Measurements from ENCODE around the gene CBARP. TPM values are rescaled to one million over a fixed set of nuclear protein-coding genes. Genes with fewer than 3 reads are reported as not detected.

The CBARP gene
- total RNA-seq, 1 experiment from 2014 or later, result 28.4 TPM

GRCh38 chr19:1218751-1219567 lies 18.8 kb downstream of the CBARP start:
- Histone ChIP-seq H3K14ac (ENCODE audit: insufficient read depth, low read length) (no peak overlapping the region), H3K27me3 (ENCODE audit: insufficient read depth, low read length) (no peaks in the 10 kb centered on the region), H3K23ac (ENCODE audit: insufficient read length, low read depth, low read length) (no peak overlapping the region), H3K23me2 (ENCODE audit: insufficient read length, low read depth, low read length, poor library complexity, severe bottlenecking) (no peaks in the 10 kb centered on the region), H3T11ph (ENCODE audit: low read length) (no peak overlapping the region), H3K9me3 (ENCODE audit: control insufficient read depth, low read depth, low read length) (no peaks in the 10 kb centered on the region), H3K27ac (ENCODE audit: insufficient read length, low read depth, low read length) (no peak overlapping the region), H3K18ac (ENCODE audit: insufficient read length, low read depth, low read length) (no peak overlapping the region), H4K8ac (replicated peaks; ENCODE audit: insufficient read length, low read depth, low read length) (no peak overlapping the region), H3K79me2 (ENCODE audit: insufficient read depth, low read length) (peaks cover 10% of the 10 kb centered on the region; the same call in 1 of the 2 replicates), H2AFZ (ENCODE audit: low read length) (no peak overlapping the region), H2BK120ac (ENCODE audit: low read depth, low read length, poor library complexity, severe bottlenecking) (no peak overlapping the region), H2BK15ac (ENCODE audit: low read depth, low read length) (no peak overlapping the region), H3K9ac (ENCODE audit: extremely low read depth, insufficient read length, low read length) (no peak overlapping the region), H4K20me1 (ENCODE audit: control insufficient read depth, insufficient read depth, insufficient read length) (no peaks in the 10 kb centered on the region), H4K91ac (ENCODE audit: insufficient read length, low read depth, low read length) (no peak overlapping the region), H2AK5ac (ENCODE audit: insufficient read length, low read length) (no peak overlapping the region), H3K56ac (ENCODE audit: insufficient read length, low read depth, low read length) (no peak overlapping the region), H3K4ac (ENCODE audit: low read depth, low read length) (no peak overlapping the region), H3K79me1 (ENCODE audit: insufficient read depth, low read depth, low read length, poor library complexity, severe bottlenecking) (peaks cover 4% of the 10 kb centered on the region), H3K4me1 (ENCODE audit: insufficient read depth, low read length) (no peaks in the 10 kb centered on the region), H2BK5ac (ENCODE audit: insufficient read length, low read length) (no peak overlapping the region), H2BK20ac (ENCODE audit: low read depth, low read length, poor library complexity, severe bottlenecking) (no peak overlapping the region), H4K5ac (ENCODE audit: insufficient read length, low read depth, low read length) (no peak overlapping the region), H3K4me2 (ENCODE audit: insufficient read depth, insufficient read length, low read length) (no peak overlapping the region), H2BK12ac (ENCODE audit: insufficient read length, low read depth, low read length) (no peak overlapping the region)
- H3K27ac Mint-ChIP-seq, result no peak overlapping the region
- peaks cover 8 to 25% of the 10 kb centered on the region in 2 experiments; a peak in 3 of 4 replicates for H3K4me1 Mint-ChIP-seq
- no peaks in the 10 kb centered on the region for H3K27me3 Mint-ChIP-seq (ENCODE audit: low read depth)
- peaks cover 2 to 9% (median 8%) of the 10 kb centered on the region in 3 experiments; a peak in 5 of 7 replicates for H3K36me3 Mint-ChIP-seq (ENCODE audit: insufficient read depth in 1 of 3, low read depth in 3 of 3)
- no peaks in the 10 kb centered on the region for H3K9me3 Mint-ChIP-seq
- no peak for DNase-seq
- TF ChIP-seq CTCF (conservative IDR thresholded peaks at IDR 0.05), result no peak
- WGBS (ENCODE audit: extremely low coverage, insufficient read length, low lambda C conversion rate), result no CpG with 5 or more reads among the region's 37 CpGs
- no peak overlapping the region for H3K4me3 Mint-ChIP-seq

Data from H9 (cell line).